HG03571 (cell line): ENCODE results near the gene SOHLH1.

Source experiments
- ATAC-seq: cut with Tn5 transposase; IDR thresholded peaks from one replicate; pipeline ENCODE4 v1.9.1; 2021; ENCODE audit not compliant: unreplicated experiment

Gene SOHLH1

GRCh38 chr9:135699440-135699839 is at the start of gene SOHLH1:
SOHLH1 (minus strand) TSS chr9:135699481; CDS start chr9:135699467, 14 bp downstream.
- ATAC-seq, result no peak

GRCh38 chr9:135748676-135749075 is 49.4 kb upstream of the SOHLH1 start:
- ATAC-seq, result no peak

- ATAC-seq, result no peak
Measured at GRCh38 chr9:135747311-135747710, 48.0 kb upstream of the SOHLH1 start.

GRCh38 chr9:135746565-135746964 is 47.3 kb upstream of the SOHLH1 start:
- no peak for ATAC-seq

GRCh38 chr9:135745686-135746324 is 46.5 kb upstream of the SOHLH1 start:
- no peak for ATAC-seq

GRCh38 chr9:135745189-135745588 is 45.9 kb upstream of the SOHLH1 start:
- ATAC-seq, result no peak

GRCh38 chr9:135744333-135745070 is 45.2 kb upstream of the SOHLH1 start:
- no peak for ATAC-seq

GRCh38 chr9:135743546-135744332 is 44.5 kb upstream of the SOHLH1 start:
- ATAC-seq, result no peak

- ATAC-seq, result no peak
Measured at GRCh38 chr9:135743021-135743420, 43.7 kb upstream of the SOHLH1 start.

- no peak for ATAC-seq
Measured at GRCh38 chr9:135741276-135742219, 42.3 kb upstream of the SOHLH1 start.

- no peak for ATAC-seq
Measured at GRCh38 chr9:135739271-135740220, 40.3 kb upstream of the SOHLH1 start.

GRCh38 chr9:135737840-135738521 is 38.7 kb upstream of the SOHLH1 start:
- no peak for ATAC-seq

GRCh38 chr9:135736979-135737839 is 37.9 kb upstream of the SOHLH1 start:
- ATAC-seq, result no peak

- ATAC-seq, result no peak
Measured at GRCh38 chr9:135736272-135736978, 37.1 kb upstream of the SOHLH1 start.

- ATAC-seq, result no peak
Measured at GRCh38 chr9:135734616-135735144, 35.4 kb upstream of the SOHLH1 start.

- no peak for ATAC-seq
Measured at GRCh38 chr9:135732569-135733257, 33.4 kb upstream of the SOHLH1 start.

- ATAC-seq, result no peak
Measured at GRCh38 chr9:135731454-135731853, 32.2 kb upstream of the SOHLH1 start.
